Caco-2 (cell line): Measurements from ENCODE around the gene SLC6A7. TPM values are rescaled to one million over a fixed set of nuclear protein-coding genes. Genes with fewer than 3 reads are reported as not detected.

ENCODE experiments used
- BruUV-seq: library from RNA; stranded (reverse); fragments of 400-500 nt; replicated peaks from 2 replicates; lab custom pipeline; 2021; lab: Mats Ljungman, UMichigan
- CTCF ChIA-PET: fragments of 300-600 bp; sonication (Branson Sonifier 250); formaldehyde crosslinking; loops from one replicate; lab custom pipeline; 2022; ENCODE audit warnings: antibody characterized with exemption; lab: Charles Lee
- POLR2A ChIA-PET: fragments of 300-600 bp; sonication (Branson Sonifier 250); formaldehyde crosslinking; loops from one replicate; lab custom pipeline; 2022; ENCODE audit warnings: antibody characterized with exemption; lab: Charles Lee
- DNase-seq, 2 experiments: peaks; one replicate each; pipeline versions ENCODE4 v3.0.0 to v3.0.0-alpha.2; 2020 to 2022
- H3K27me3 ChIP-seq: replicated peaks from 2 replicates; pipeline ENCODE4 v1.6.0; 2011; ENCODE audit warnings: low read length; ENCODE audit not compliant: control insufficient read depth, insufficient read depth
- H3K36me3 ChIP-seq: 2 replicates; pipeline ENCODE4 v1.5.1; 2011; ENCODE audit warnings: low read length; ENCODE audit not compliant: control insufficient read depth, insufficient read depth
- H3K4me1 ChIP-seq: fragments of 250-450 bp; sonication (Bioruptor Pico); 2 replicates; pipeline ENCODE4 v1.5.1; 2020; ENCODE audit warnings: mild to moderate bottlenecking
- H3K4me3 ChIP-seq: 2 replicates; pipeline ENCODE4 v1.5.1; 2011; ENCODE audit warnings: low read depth, mild to moderate bottlenecking, control low read depth, low read length
- H3K9me3 ChIP-seq: fragments of 250-450 bp; sonication (Bioruptor Pico); 2 replicates; pipeline ENCODE4 v1.5.1; 2020; ENCODE audit warnings: mild to moderate bottlenecking, moderate library complexity
- H3K27ac Mint-ChIP-seq: one replicate; pipeline ENCODE4 v1.8.0; 2022; ENCODE audit warnings: mixed read lengths; ENCODE audit not compliant: unreplicated experiment
- H3K27me3 Mint-ChIP-seq: one replicate; pipeline ENCODE4 v1.8.0; 2022; ENCODE audit warnings: mixed read lengths; ENCODE audit not compliant: insufficient read depth, unreplicated experiment
- H3K36me3 Mint-ChIP-seq: one replicate; pipeline ENCODE4 v1.8.0; 2022; ENCODE audit warnings: mild to moderate bottlenecking, mixed read lengths; ENCODE audit not compliant: insufficient read depth, unreplicated experiment
- H3K4me1 Mint-ChIP-seq: one replicate; pipeline ENCODE4 v1.8.0; 2022; ENCODE audit warnings: low read depth, mixed read lengths; ENCODE audit not compliant: unreplicated experiment
- H3K4me3 Mint-ChIP-seq: one replicate; pipeline ENCODE4 v1.8.0; 2022; ENCODE audit warnings: mild to moderate bottlenecking, moderate library complexity, mixed read lengths; ENCODE audit not compliant: unreplicated experiment
- H3K9me3 Mint-ChIP-seq: one replicate; pipeline ENCODE4 v1.8.0; 2022; ENCODE audit warnings: mixed read lengths; ENCODE audit not compliant: unreplicated experiment
- CTCF ChIP-seq, 2 experiments: fragments of 200-600 bp in 1 of 2; IDR thresholded peaks; 1 replicate in 1 of 2; 2 replicates in 1 of 2; pipeline versions ENCODE4 v1.5.1 to v1.8.0; 2011 to 2022; ENCODE audit warnings: antibody characterized with exemption in 1 of 2, control low read depth in 1 of 2, inconsistent platforms in 1 of 2, low read depth in 1 of 2, low read length in 1 of 2, mild to moderate bottlenecking in 1 of 2, moderate library complexity in 1 of 2; ENCODE audit not compliant: insufficient read depth in 1 of 2, severe bottlenecking in 1 of 2, unreplicated experiment in 1 of 2
- intact Hi-C: fragments of 100-400 bp; cut with micrococcal nuclease; formaldehyde crosslinking; loops from one replicate; pipeline ENCODE4 v1.10.0; 2022; ENCODE audit not compliant: unreplicated experiment
- total RNA-seq: library from RNA; stranded (reverse); gene quantifications from 2 replicates; pipeline ENCODE4 v1.2.3, GENCODE V29; 2022

Gene SLC6A7
- total RNA-seq, 1 experiment from 2014 or later = not detected

- H3K27me3 Mint-ChIP-seq = no peaks in the 10 kb centered on the region
Observed at GRCh38 chr5:150184006-150184405, 5.9 kb upstream of the SLC6A7 start.

GRCh38 chr5:150184990-150185912, 4.6 kb upstream of the SLC6A7 start:
- Histone ChIP-seq H3K4me1 (peaks cover 16% of the 10 kb centered on the region), H3K4me3 (no peak overlapping the region), H3K27me3 (no peaks in the 10 kb centered on the region), H3K9me3 (no peaks in the 10 kb centered on the region), H3K36me3 (no peaks in the 10 kb centered on the region; the same call in 1 of the 2 replicates)
- no peaks in the 10 kb centered on the region for H3K9me3 Mint-ChIP-seq
- peak overlapping the region; percentile 48 for H3K27ac Mint-ChIP-seq
- BruUV-seq = no TSS peak
- TF ChIP-seq CTCF (IDR thresholded peaks at IDR 0.05; ENCODE audit: insufficient read depth in 1 of 2, low read depth in 1 of 2, low read length in 1 of 2, severe bottlenecking in 1 of 2, unreplicated experiment in 1 of 2) = no peak
- ChIA-PET CTCF (no interaction called here), POLR2A (no interaction called here)
- H3K27me3 Mint-ChIP-seq = no peaks in the 10 kb centered on the region
- no peak overlapping the region for H3K4me3 Mint-ChIP-seq
- no peaks in the 10 kb centered on the region for H3K36me3 Mint-ChIP-seq
- peaks cover 15% of the 10 kb centered on the region for H3K4me1 Mint-ChIP-seq
- intact Hi-C loops = no loop called here
- DNase-seq = peak in 1 of 2 experiments; percentile 57

More at GRCh38 chr5:150184006-150184405, 5.9 kb upstream of the SLC6A7 start:
- peaks cover 15% of the 10 kb centered on the region for H3K4me1 Mint-ChIP-seq
- intact Hi-C loops = no loop called here
- H3K27ac Mint-ChIP-seq = no peak overlapping the region
- no peak for DNase-seq
- ChIA-PET CTCF (no interaction called here), POLR2A (no interaction called here)
- H3K9me3 Mint-ChIP-seq = no peaks in the 10 kb centered on the region
- H3K4me3 ChIP-seq = no peak overlapping the region
- peaks cover 16% of the 10 kb centered on the region for H3K4me1 ChIP-seq
- no peak for TF ChIP-seq CTCF (IDR thresholded peaks at IDR 0.05; ENCODE audit: insufficient read depth in 1 of 2, low read depth in 1 of 2, low read length in 1 of 2, severe bottlenecking in 1 of 2, unreplicated experiment in 1 of 2)
- no peaks in the 10 kb centered on the region for H3K27me3 ChIP-seq
- no peaks in the 10 kb centered on the region; the same call in 1 of the 2 replicates for H3K36me3 ChIP-seq
- BruUV-seq = no TSS peak
- no peaks in the 10 kb centered on the region for H3K36me3 Mint-ChIP-seq
- H3K9me3 ChIP-seq = no peaks in the 10 kb centered on the region
- H3K4me3 Mint-ChIP-seq = no peak overlapping the region

- no peaks in the 10 kb centered on the region for H3K9me3 Mint-ChIP-seq
- BruUV-seq = no TSS peak
- H3K9me3 ChIP-seq = no peaks in the 10 kb centered on the region
- peaks cover 15% of the 10 kb centered on the region for H3K4me1 Mint-ChIP-seq
- H3K27me3 Mint-ChIP-seq = no peaks in the 10 kb centered on the region
- TF ChIP-seq CTCF (IDR thresholded peaks at IDR 0.05; ENCODE audit: insufficient read depth in 1 of 2, low read depth in 1 of 2, low read length in 1 of 2, severe bottlenecking in 1 of 2, unreplicated experiment in 1 of 2) = no peak
- H3K4me1 ChIP-seq = peaks cover 23% of the 10 kb centered on the region
- CTCF ChIA-PET = no interaction called here
- no peak overlapping the region for H3K4me3 ChIP-seq
- POLR2A ChIA-PET = no interaction called here
- H3K27ac Mint-ChIP-seq = no peak overlapping the region
- H3K36me3 Mint-ChIP-seq = no peaks in the 10 kb centered on the region
- DNase-seq = no peak
- no peaks in the 10 kb centered on the region; the same call in 1 of the 2 replicates for H3K36me3 ChIP-seq
- no peak overlapping the region for H3K4me3 Mint-ChIP-seq
- no peaks in the 10 kb centered on the region for H3K27me3 ChIP-seq
- intact Hi-C loops = no loop called here
Observed at GRCh38 chr5:150186137-150186536, 3.7 kb upstream of the SLC6A7 start.
